Upper lobe of left lung (tissue), 4 donors: ENCODE results near the gene MAP7D1.

Experiments used
- CTCF ChIP-seq, 6 experiments: fragments of 450-650 bp in 4 of 6; fragments of 200-600 bp in 2 of 6; sonication (generic) in 2 of 6; IDR thresholded peaks; one replicate each; pipeline ENCODE4 v1.5.1; 2016 to 2019; ENCODE audit warnings: antibody characterized with exemption in 6 of 6
- POLR2A ChIP-seq, 4 donors: fragments of 450-650 bp; IDR thresholded peaks; one replicate each; pipeline ENCODE4 v1.5.1; 2016 to 2017; ENCODE audit warnings: antibody characterized with exemption in 4 of 4, mild to moderate bottlenecking in 2 of 4
- POLR2AphosphoS5 ChIP-seq, 2 donors: sonication (generic); formaldehyde crosslinking; IDR thresholded peaks; one replicate each; pipeline ENCODE4 v1.5.1; 2017; ENCODE audit warnings: antibody characterized with exemption in 2 of 2

- TF ChIP-seq POLR2A (IDR thresholded peaks at IDR 0.05) = no peak
- no peak for TF ChIP-seq CTCF (IDR thresholded peaks at IDR 0.05)
- TF ChIP-seq POLR2AphosphoS5 (IDR thresholded peaks at IDR 0.05) = no peak
These were observed 16.2 kb downstream of the MAP7D1 start for GRCh38 chr1:36172017-36172747.
